GM12873 (cell line): ENCODE results near the gene CCSER1.

Experiments
- CTCF ChIP-seq: IDR thresholded peaks from 2 replicates; pipeline ENCODE4 v1.5.1; 2012; ENCODE audit warnings: low read depth, mild to moderate bottlenecking, moderate library complexity, low read length, control low read depth; ENCODE audit not compliant: insufficient read depth; ENCODE audit errors: missing control alignments

CCSER1 gene

GRCh38 chr4:91015861-91016260 is 888.7 kb downstream of the CCSER1 start:
- no peak for TF ChIP-seq CTCF

- no peak for TF ChIP-seq CTCF
Observed at GRCh38 chr4:91019513-91019912, 892.3 kb downstream of the CCSER1 start.

- TF ChIP-seq CTCF, result no peak
Observed at GRCh38 chr4:91025241-91026148, 898.3 kb downstream of the CCSER1 start.

- TF ChIP-seq CTCF, result no peak
Observed at GRCh38 chr4:91028228-91028627, 901.0 kb downstream of the CCSER1 start.

GRCh38 chr4:91031761-91032160 is 904.6 kb downstream of the CCSER1 start:
- no peak for TF ChIP-seq CTCF

GRCh38 chr4:91032725-91033445 is 905.7 kb downstream of the CCSER1 start:
- TF ChIP-seq CTCF, result no peak

- TF ChIP-seq CTCF, result no peak
Observed at GRCh38 chr4:91035276-91035675, 908.1 kb downstream of the CCSER1 start.
